Measurements from ENCODE around the gene FOLR1.
"Not testable (repeated sequence)": the region's sequence is repeated elsewhere in the genome, so short reads cannot be mapped to it uniquely, and the experiment has no call there.

- not testable (repeated sequence) for TF ChIP-seq FOXA1 (IDR thresholded peaks at IDR 0.05); FOXM1 (IDR thresholded peaks at IDR 0.05; ENCODE audit: borderline replicate concordance); FOXK2 (IDR thresholded peaks at IDR 0.05); TARDBP (IDR thresholded peaks at IDR 0.05); CTBP1 (IDR thresholded peaks at IDR 0.05; ENCODE audit: borderline replicate concordance); ARNT (IDR thresholded peaks at IDR 0.05)
Measured at GRCh38 chr11:72169046-72169555, 22.8 kb upstream of the FOLR1 start.
